ENCODE measurements around the gene CCRL2.
"Not testable (repeated sequence)": the region's sequence is repeated elsewhere in the genome, so short reads cannot be mapped to it uniquely, and the experiment has no call there.

Gene CCRL2

DNA sequence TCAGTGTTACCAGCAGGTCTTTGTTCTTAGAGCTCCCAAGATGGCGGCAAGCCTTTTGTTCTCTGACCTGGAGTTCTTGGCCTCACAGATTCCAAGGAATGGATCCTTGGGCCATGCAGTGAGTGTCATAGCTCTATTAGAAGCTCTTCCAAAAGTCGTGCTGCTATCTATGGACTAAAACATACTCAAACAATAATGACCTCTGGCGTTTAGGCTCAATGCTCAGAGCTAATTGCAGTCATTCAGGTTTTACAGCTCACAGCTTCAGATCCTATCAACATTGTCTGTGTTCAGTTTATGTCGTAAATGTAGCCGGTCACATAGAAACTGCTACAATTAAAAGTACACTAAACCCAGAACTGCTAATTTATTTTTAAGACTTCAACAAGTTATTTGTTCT is 22.2 kb downstream of the CCRL2 start:
- no peak for DNase-seq (ENCODE audit: low read depth in 3 of 3)

DNA sequence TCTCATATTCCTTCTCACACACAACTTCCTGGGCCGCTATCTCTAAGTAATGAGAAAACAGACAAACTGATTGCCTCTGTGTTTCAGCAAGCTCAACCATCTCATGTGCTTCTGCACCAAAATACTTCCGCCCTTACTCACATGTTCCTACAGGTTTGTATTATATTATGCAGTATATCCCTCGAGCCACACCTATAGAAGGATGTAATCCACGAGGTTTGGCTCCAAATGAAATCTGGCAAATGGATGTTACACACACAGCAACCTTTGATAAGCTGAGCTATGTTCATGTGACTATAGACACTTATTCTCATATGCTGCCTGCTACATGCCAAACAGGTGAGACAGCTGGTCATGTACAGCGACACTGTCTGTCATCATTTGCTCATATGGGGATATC is 22.6 kb downstream of the CCRL2 start:
- DNase-seq (ENCODE audit: low read depth in 3 of 3), result no peak

DNA sequence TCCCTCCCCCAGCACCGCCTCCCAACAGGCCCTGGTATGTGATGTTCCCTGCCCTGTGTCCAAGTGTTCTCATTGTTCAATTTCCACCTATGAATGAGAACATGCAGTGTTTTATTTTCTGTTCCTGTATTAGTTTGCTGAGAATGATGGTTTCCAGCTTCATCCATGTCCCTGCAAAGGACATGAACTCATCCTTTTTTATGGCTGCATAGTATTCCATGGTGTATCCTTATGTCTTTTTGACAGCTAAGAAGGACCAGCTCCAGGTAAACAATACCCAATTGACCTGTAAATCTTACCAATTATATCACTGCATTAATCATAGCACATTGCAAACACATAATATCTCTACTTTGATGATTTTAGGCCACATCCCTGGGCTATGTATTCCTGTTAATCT is 23.8 kb downstream of the CCRL2 start:
- not testable (repeated sequence) for DNase-seq (ENCODE audit: low read depth in 3 of 3)

DNA sequence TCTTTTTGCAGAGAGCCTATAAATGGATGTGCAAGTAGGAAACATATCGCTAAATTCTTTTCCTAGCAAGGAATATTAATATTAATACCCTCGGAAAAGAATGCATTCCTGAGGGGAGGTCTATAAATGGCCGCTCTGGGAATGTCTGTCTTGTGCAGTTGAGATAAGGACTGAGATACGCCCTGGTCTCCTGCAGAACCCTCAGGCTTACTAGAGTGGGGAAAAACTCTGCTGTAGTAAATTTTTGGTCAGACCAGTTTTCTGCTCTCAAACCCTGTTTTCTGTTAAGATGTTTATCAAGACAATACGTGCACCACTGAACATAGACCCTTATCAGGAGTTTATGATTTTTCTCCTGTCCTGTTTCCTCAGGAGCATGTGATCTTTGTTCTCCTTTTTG is 24.8 kb downstream of the CCRL2 start:
- not testable (repeated sequence) for DNase-seq (ENCODE audit: low read depth in 3 of 3)

DNA sequence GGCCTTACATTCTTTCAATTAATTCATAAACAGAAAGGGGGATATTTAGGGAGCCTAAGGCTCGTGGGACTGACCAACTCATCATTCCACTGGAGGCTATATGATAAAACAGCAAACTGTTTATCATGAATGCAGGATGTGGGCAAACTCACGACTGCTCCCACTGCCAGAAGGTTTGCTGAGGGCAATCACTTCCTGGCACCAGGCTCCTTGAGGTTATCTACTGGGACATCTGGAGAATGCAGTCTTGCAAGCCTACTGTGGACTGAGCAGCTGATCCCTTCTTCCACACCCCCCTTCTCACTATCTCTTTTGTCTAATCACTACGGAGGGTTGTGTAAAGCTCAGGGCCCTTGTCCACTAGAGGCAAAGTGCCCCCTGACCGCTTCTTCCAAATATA is 26.1 kb downstream of the CCRL2 start:
- not testable (repeated sequence) for DNase-seq (ENCODE audit: low read depth in 3 of 3)

DNA sequence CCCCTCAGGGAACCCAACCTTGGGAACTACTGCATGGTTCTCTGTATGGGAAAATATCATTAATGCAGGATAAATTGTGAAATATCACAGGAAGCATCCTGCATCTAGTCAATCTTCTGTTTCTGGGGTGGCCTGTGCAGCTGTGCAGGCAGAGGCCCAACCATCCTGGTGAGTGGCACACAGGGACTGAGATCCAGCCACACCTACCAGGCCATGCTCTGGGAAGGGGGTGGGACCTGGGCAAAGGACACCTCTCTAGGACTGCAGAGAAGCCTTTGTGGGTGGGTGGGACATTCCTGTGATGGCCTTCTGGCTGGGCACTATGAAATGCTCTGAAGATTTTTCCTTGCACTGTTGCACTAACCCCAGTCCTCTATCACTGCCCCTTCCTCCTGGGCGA is 26.8 kb downstream of the CCRL2 start:
- no peak for DNase-seq (ENCODE audit: low read depth in 3 of 3)

DNA sequence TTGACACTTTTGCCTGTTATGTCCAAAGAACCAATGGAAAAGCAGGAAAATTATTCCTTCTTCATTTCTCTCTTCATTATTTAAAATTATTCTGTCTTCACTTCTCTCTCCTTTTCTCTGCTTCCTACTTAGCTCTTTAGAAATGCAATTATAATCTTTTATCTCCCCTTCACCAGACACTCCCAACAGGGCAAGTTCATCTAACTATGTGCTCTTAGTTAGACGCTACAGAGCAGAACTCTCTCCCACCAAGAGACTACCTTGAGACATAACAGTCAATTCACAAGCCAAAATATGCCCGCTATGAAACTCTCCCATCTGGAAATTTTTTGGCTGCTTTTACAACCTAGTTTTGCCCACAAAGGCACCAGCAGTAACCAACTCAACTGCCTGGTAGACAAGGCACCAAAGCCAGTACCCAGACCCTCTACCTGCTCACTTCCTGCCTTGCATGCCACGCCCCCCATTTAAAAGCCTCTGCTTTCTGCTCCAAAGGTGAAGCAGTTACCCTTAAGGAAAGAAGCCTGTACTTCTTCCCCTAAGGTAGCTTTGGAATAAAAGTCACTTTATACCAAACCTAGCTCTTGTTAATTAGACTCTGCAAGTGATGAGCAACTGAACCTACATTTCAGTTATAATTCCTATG is 28.1 kb downstream of the CCRL2 start:
- no peak for DNase-seq (ENCODE audit: low read depth in 3 of 3)

DNA sequence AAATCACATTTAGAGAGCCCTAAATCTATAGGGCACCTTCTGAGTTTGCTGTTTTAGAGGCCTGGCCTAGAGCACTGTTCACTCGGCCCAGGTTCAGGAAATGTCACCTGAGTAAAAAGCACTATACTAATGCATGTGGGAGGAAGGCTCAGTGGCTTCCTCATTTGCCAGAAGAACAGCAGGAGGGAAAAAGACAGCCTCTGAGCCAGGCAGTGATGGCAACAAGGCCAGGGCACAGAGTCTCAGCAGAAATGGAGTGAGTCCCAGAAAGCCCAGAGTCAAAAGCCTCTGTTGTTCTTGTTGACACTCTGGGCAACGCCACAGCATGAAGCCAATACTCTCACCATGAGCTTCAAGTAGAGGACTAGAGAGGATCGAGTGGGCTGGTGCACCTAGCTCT is 31.8 kb downstream of the CCRL2 start:
- DNase-seq (ENCODE audit: low read depth in 3 of 3), result no peak

DNA sequence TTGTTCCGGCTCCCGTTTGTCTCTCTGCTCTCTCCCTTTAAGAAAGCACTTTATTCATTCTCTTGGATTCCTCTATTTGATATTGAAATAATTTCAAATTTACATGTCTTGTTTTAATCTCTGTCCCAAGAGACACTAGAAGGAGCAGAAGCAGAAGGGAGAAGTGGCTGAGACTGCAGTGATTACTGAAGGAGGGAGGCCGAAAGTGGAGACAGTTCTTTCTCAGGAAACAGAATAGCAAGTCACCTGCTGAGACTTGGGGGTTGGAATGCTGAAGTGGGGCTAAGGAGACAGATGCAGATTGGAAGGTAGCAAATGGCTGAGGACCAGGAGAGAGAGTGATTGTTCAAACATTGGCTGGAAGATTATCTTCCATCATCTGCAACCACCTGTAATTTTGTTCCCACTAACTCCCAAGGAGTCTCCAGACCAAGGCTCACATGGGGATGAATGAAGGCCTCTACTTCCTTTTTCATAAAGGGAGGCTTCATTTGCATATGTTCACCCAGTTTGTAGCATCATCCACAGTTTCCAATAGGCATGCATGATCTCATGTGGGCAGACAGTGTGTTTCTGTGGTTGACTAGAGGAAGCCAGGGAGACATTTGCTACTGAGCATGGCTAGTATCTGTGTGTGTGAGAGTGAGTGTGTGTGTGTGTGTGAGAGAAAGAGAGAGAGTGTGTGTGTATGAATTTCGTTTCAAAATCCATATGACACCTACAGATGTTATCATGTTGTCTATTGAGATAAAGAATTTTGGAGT is 33.7 kb downstream of the CCRL2 start:
- DNase-seq (ENCODE audit: low read depth in 3 of 3), result peak in 1 of 3 experiments; percentile 14

DNA sequence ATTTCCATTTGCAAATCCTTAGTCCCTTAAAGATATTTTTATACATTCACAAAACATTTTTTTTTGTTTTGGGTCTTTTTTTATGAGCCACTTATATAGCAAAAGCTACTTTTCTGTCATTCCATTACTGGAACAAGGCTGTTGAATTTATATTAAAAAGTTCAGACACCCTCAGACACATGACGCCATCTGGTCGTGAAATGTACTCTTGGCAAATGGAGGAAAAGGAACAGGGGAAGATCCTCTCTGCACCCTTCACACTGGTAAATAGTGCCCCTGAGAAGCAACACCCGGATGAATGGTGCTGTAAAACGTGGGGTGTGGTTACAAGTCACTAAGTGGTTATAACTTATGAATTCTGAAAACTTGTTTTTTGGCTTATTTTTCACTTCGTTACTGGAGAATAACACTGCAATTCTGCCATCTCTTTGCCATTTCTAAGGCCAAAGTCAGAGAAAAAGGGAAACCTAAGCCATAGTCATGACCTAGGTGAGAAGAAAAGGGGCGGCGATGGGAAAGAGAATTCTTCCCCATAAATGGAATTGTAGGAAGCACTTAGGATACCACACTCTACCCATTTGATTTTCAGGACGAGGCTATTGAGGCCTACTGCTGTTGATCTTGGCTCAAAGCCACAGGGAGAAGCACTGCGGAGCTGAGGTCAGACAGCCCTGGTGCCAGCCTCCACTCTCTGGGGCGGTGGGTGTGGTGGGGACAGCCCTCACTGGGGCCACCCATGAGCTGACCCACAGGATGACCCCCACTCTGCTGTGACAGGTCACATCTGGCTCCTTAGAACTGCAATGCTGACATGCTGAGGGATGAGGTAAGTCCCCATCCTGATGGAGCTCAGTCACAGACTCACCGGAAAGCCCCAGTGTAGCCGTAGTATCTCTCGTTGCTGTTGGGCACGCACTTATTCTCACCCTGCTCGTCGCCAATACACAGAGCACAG is 35.8 kb downstream of the CCRL2 start:
- DNase-seq (ENCODE audit: low read depth in 3 of 3), result peak in 1 of 3 experiments; percentile 29

DNA sequence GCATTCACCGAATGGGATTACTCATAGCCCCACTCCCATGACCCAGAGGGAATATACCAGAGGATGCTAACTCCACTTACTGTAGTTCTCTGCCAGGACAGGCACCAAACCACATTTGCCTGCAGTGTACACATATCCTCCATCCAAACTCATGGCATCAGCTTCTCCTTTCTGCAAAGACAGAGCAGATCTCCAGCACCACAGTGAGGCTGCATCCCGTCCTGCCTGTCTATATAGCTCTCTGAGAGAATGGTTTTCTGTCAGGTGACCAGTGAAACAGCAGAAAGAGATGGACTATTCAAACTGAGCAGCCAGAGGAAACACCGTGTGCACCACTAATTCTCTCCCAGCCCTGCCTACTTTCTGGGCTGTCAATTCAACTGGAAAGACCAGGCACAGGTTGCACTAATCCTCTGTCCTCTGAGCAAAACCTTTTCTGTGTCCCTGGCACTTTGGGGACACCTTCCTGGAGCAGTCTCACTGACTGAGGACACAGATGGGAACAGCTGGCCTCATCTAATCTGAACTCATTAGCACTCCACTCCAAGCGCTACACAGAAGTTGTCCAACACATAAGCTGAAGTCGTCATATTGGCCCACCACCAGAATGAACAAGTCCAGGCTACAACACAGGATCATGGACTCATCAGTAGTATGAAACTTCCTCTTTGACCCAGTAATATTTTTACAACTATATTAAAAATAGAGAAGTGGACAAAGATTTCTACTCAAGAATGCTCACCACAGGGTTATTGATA is 40.3 kb downstream of the CCRL2 start:
- DNase-seq (ENCODE audit: low read depth in 3 of 3), result no peak

DNA sequence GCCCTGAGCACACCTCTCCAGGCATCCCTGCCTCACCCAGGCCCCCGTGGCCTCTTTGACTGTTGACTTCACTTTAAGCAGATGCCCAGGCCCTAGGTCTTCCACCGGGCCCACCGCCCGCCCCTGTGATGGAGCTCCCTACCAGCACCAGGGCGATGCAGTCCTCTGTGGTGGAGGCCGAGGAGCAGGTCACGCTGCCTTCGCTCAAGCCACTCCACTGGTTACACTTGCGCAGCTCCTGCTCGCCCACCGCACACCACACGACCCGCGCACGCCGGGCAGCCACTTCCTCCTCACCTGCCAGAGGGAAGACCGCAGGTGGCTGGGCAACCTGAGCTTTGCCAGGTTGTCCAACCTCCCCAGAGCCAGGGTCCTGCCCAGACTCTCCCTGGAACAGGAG is 41.7 kb downstream of the CCRL2 start:
- DNase-seq (ENCODE audit: low read depth in 3 of 3), result no peak

DNA sequence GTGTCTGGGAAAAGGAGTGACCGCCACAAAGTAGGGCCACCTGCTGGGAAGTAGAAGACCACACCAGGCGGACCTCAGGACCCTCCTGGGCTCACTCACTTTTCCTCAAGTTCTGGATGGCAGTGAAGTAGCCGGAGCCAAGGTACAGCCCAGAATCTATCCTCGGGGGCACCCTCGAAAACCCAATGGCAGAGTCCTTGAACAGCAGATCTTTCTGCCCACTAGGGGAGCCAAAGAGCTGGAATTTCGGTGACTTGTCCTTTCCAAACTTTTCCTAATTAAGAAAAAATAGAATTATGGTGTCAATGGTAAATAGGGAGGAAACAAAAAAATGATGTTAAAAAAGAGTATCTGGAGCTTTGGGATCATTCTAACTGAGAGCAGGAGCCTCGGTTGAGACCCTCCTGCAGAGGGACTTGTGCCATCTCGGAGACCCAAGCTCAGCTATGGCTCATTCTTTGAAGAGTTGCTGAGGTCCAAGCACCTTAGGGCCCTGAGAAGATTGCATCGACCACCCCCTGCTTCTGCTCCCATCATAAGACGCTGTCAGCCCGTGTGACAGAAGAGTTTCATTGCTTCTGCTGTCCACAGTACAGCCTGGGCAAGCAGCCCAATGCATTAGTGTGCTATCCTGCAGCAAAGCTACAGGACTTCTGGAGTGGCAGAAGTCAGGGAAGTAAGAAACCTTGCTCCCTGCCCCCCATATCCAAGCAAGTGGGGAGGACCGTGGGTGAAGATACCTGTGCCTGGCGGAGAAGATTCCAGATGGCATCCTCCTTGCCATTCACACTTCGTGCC is 42.9 kb downstream of the CCRL2 start:
- no peak for DNase-seq (ENCODE audit: low read depth in 3 of 3)

DNA sequence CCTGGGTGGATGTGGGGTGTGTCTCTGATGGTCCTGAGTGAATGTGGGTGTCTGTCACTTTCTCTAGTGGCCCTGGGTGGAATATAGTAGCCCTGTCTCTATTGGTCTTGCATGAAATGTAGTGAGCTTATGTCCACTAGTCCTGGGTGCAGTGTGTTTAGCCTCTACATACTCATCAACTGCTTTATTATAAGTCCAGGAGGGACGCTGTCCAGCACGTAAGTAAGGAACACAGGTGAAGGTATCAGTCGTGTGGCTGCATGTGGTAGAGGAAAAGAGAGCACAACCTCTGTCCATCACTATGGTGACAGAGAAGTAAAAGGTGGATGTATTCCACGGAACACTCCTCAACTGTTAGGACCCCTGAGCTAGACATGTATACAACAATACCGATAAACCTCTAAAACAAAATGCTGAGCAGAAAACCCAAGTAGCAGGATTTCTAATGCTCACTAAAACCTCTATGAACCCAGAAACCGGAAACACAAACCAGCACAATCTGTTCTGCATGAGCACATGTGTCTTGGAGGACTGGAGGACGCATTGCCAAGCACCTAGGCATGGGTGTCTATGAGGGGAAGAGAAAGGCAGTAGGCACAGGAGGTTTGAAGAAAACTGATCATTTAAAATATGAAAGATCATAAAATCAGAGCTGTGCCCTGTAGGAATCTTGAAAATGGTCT is 46.6 kb downstream of the CCRL2 start:
- DNase-seq (ENCODE audit: low read depth in 3 of 3), result no peak

DNA sequence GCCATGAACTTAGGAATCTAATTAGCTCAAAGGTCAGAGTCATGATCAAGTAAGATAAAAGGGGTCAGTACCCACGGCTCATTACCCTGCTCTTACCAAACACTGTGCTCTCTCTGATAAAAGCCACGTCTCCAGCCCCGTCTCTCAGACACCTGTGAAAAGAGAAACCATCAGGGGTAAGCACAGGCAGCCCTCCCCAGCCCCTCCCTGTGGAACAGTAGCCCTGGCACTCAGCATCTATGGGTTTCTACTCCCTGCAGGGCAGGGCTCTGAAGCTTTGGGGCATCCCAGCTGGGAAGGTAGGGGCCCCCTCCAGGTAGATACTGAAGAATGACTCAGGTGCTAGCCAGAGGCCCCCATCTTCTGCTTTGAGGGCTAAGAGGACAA is 47.1 kb downstream of the CCRL2 start:
- DNase-seq (ENCODE audit: low read depth in 3 of 3), result no peak

DNA sequence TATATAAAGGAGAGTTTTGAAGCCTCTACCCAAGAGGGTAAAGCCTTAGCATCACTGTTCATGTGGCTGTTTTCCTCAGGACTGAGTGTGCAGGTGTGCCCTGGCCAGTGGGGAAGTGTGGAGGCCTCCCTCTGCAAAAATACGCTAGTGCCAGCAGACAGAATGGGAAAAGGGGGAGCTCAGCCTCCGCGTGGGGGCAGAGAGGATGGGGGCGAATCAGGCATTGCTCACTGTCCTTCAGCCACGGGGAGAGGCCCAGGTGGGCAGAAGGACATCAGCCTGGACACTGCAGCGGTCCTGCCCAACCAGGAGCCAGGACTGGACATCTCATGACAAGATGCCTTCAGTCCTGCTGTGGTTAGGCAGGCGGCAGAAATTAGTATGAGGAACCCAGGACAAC is 47.5 kb downstream of the CCRL2 start:
- no peak for DNase-seq (ENCODE audit: low read depth in 3 of 3)

DNA sequence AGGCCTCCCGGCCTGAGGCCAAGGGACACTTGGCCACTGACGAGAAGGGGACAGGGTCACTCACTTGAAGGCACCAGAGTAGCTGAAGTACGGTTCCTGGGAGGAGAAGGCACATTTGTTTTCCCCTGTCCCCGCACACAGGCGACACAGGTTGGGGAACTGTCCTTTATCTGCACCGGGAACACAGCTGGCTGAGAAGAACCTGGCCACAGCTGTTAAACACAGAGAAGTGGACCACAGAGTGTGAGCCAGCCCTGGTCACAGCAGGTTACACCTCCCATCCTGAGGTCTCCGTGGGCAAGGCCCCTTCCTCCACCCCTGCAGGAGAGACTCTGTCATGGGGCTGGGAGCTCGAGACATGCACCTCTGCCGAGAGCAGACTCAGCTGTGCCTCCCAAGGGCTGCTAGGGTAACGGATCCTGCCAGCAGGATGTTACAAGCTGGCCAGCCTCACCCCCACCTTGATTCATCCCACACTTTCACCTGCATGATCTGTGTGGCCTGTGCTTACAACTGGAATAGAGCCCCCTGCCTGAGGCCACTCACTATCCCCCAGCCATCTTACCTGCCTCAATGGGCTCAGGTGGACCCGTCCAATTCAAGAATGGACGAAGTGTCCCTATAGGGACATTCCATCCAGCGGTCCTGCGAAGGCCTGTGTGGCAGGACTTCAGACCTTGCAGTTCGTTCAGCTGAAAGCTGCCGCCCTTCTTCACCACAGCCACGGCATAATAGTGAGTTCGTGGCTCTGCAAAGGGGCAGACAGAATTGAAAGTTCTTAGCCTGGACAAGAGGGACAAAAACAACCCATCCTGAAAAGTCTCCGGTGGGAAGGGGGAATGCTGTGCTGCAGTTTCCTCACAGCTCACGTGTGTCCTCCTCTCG is 48.4 kb downstream of the CCRL2 start:
- no peak for DNase-seq (ENCODE audit: low read depth in 3 of 3)

DNA sequence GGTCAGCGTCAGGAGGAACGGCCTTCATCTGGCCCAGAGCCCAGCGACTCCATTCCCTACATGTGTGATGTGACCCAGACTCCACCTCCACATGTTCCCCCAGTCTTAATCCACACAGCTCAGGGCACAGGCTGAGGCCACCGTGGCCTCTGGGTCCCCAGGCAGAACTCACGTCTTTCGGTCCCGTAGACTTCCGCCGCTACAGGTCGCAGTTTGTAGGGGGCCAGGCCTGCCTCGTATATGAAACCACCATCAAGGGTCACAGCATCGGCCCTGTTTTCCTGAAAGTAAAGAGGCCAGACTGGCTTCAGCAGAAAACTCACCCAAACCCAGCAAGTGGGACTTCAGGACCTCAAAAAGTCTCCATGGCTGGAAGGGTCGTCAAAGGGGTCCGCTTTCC is 49.1 kb downstream of the CCRL2 start:
- DNase-seq (ENCODE audit: low read depth in 3 of 3), result no peak

All from stimulated activated CD4-positive, alpha-beta T cell treated with anti-CD3 and anti-CD28 coated beads, TNF-alpha, amount 100 ng/mL, for 24 hours (primary cell).